Suprapubic skin (tissue), 4 donors: Measurements from ENCODE around the gene CTSA. TPM values are rescaled to one million over a fixed set of nuclear protein-coding genes. Genes with fewer than 3 reads are reported as not detected.

Source experiments
- DNase-seq, 2 donors: peaks; one replicate each; pipeline ENCODE4 v3.0.0-alpha.2; 2019; ENCODE audit warnings: low spot score in 2 of 2
- H3K27ac ChIP-seq: fragments of 200-600 bp; sonication (generic); one replicate; pipeline ENCODE4 v1.5.1; 2019
- H3K27me3 ChIP-seq: fragments of 200-600 bp; sonication (generic); one replicate; pipeline ENCODE4 v1.5.1; 2019
- H3K36me3 ChIP-seq: fragments of 200-600 bp; sonication (generic); one replicate; pipeline ENCODE4 v1.5.1; 2019
- H3K4me1 ChIP-seq: fragments of 200-600 bp; sonication (generic); one replicate; pipeline ENCODE4 v1.5.1; 2019
- H3K4me3 ChIP-seq: fragments of 200-600 bp; sonication (generic); one replicate; pipeline ENCODE4 v1.5.1; 2019; ENCODE audit warnings: mild to moderate bottlenecking
- H3K9me3 ChIP-seq: fragments of 200-600 bp; sonication (generic); one replicate; pipeline ENCODE4 v1.5.1; 2019
- CTCF ChIP-seq, 2 donors: fragments of 200-600 bp in 1 of 2; fragments of 450-650 bp in 1 of 2; sonication (generic) in 1 of 2; IDR thresholded peaks; one replicate each; pipeline ENCODE4 v1.5.1; 2016 to 2019; ENCODE audit warnings: antibody characterized with exemption in 2 of 2, mild to moderate bottlenecking in 1 of 2, moderate library complexity in 1 of 2
- EP300 ChIP-seq: sonication (generic); formaldehyde crosslinking; IDR thresholded peaks from one replicate; pipeline ENCODE4 v1.6.1; 2017; ENCODE audit warnings: antibody characterized with exemption
- POLR2A ChIP-seq, 2 donors: fragments of 450-650 bp; IDR thresholded peaks; one replicate each; pipeline ENCODE4 v1.6.1; 2017; ENCODE audit warnings: antibody characterized with exemption in 2 of 2, mild to moderate bottlenecking in 2 of 2, moderate library complexity in 2 of 2
- POLR2AphosphoS5 ChIP-seq, 3 donors: sonication (generic); formaldehyde crosslinking; IDR thresholded peaks; one replicate each; pipeline ENCODE4 v1.6.1; 2017; ENCODE audit warnings: antibody characterized with exemption in 3 of 3
- WGBS: methylation state at CpG from one replicate; pipeline ENCODE4 v1.1.5; 2018; 5-methylcytosine and 5-hydroxymethylcytosine counted together
- total RNA-seq, 4 donors: library from RNA; depleted of rRNA; stranded (reverse); fragments of >200 nt; gene quantifications; one replicate each; pipeline ENCODE4 v1.1.0, GENCODE V29; 2016

The CTSA gene
- total RNA-seq: 100 to 1,000 TPM in 3 of 4 donors, 10 to 100 TPM in 1; 95.5 to 133 (median 120) TPM

- Histone ChIP-seq H3K27me3 (no peaks in the 10 kb centered on the region), H3K9me3 (no peaks in the 10 kb centered on the region), H3K4me3 (peak within 1 kb of the TSS; percentile 66), H3K27ac (peak within 1 kb of the TSS; percentile 76), H3K36me3 (peaks cover 49% of the 10 kb centered on the region), H3K4me1 (peaks cover 32% of the 10 kb centered on the region)
- TF ChIP-seq EP300 (no peak), POLR2A (IDR thresholded peaks at IDR 0.05) (peak in 1 of 2 donors; percentile 21), POLR2AphosphoS5 (IDR thresholded peaks at IDR 0.05) (peak in 2 of 3 donors; percentile 96 to 98), CTCF (IDR thresholded peaks at IDR 0.05) (no peak)
- peak; percentile 97 to 99 for DNase-seq
- WGBS: 0% methylated on average over 21 of the region's 78 CpGs
Measured at GRCh38 chr20:45890985-45891983, at the start of gene CTSA, which contains the start of gene NEURL2. Gene CTSA, plus strand, starts transcription at chr20:45891335. Its CDS starts 234 bp downstream, at chr20:45891569. Gene NEURL2, minus strand, starts transcription at chr20:45891208. Its CDS starts 217 bp downstream, at chr20:45890991.

GRCh38 chr20:45841407-45842129, 49.6 kb upstream of the CTSA start:
- Histone ChIP-seq H3K4me3 (no peak overlapping the region), H3K27me3 (no peaks in the 10 kb centered on the region), H3K27ac (peak overlapping the region; percentile 17), H3K9me3 (no peaks in the 10 kb centered on the region), H3K36me3 (peaks cover 74% of the 10 kb centered on the region), H3K4me1 (peaks cover 19% of the 10 kb centered on the region)
- TF ChIP-seq POLR2AphosphoS5 (IDR thresholded peaks at IDR 0.05): no peak
- no peak for TF ChIP-seq CTCF (IDR thresholded peaks at IDR 0.05)
- no peak for TF ChIP-seq POLR2A (IDR thresholded peaks at IDR 0.05)
- TF ChIP-seq EP300: no peak
- no peak for DNase-seq
- 90% methylated on average over 10 of the region's 10 CpGs for WGBS

GRCh38 chr20:45842169-45842812, 48.8 kb upstream of the CTSA start:
- Histone ChIP-seq H3K36me3 (peaks cover 81% of the 10 kb centered on the region), H3K27ac (peak overlapping the region; percentile 17)

GRCh38 chr20:45843506-45843905, 47.6 kb upstream of the CTSA start:
- WGBS: 88% methylated on average over 14 of the region's 14 CpGs

More at GRCh38 chr20:45842169-45842812, 48.8 kb upstream of the CTSA start:
- Histone ChIP-seq H3K27me3 (no peaks in the 10 kb centered on the region), H3K9me3 (no peaks in the 10 kb centered on the region), H3K4me3 (no peak overlapping the region), H3K4me1 (peaks cover 13% of the 10 kb centered on the region)
- no peak for DNase-seq
- 60% methylated on average over 5 of the region's 5 CpGs for WGBS
- TF ChIP-seq EP300 (no peak), POLR2AphosphoS5 (IDR thresholded peaks at IDR 0.05) (no peak), POLR2A (IDR thresholded peaks at IDR 0.05) (no peak), CTCF (IDR thresholded peaks at IDR 0.05) (no peak)

More at GRCh38 chr20:45843506-45843905, 47.6 kb upstream of the CTSA start:
- TF ChIP-seq POLR2AphosphoS5 (IDR thresholded peaks at IDR 0.05) (no peak), POLR2A (IDR thresholded peaks at IDR 0.05) (no peak), EP300 (no peak), CTCF (IDR thresholded peaks at IDR 0.05) (no peak)
- Histone ChIP-seq H3K27me3 (no peaks in the 10 kb centered on the region), H3K9me3 (no peaks in the 10 kb centered on the region), H3K27ac (no peak overlapping the region), H3K36me3 (peaks cover 84% of the 10 kb centered on the region), H3K4me1 (peaks cover 13% of the 10 kb centered on the region), H3K4me3 (no peak overlapping the region)
- no peak for DNase-seq
